H1 (cell line): ENCODE results near the gene PRKACA. TPM values are rescaled to one million over a fixed set of nuclear protein-coding genes. Genes with fewer than 3 reads are reported as not detected.

Source experiments
- TAF1 ChIP-seq: IDR thresholded peaks from 2 replicates; pipeline ENCODE4 v1.6.1; 2011; ENCODE audit warnings: mild to moderate bottlenecking, low read depth, low read length
- polyA plus RNA-seq, 7 experiments: library from polyadenylated mRNA; depleted of rRNA in 3 of 7; stranded (reverse) in 5 of 7; unstranded in 2 of 7; fragments of >200 nt in 5 of 7; fragments of 200-250 nt in 2 of 7; gene quantifications; 1 replicate in 5 of 7; 2 replicates in 1 of 7; 4 replicates in 1 of 7; pipeline versions ENCODE4 v1.2.1 to v1.2.3, GENCODE V29; 2011 to 2013; ENCODE audit warnings: missing spikeins in 2 of 7, mixed read lengths in 2 of 7
- total RNA-seq: library from RNA; stranded (reverse); fragmentation: NEBNext Ultra II Directional; extraction: Animal tissue kit (Norgen Biotek cat#: 25700); gene quantifications from 2 replicates; pipeline ENCODE4 v1.2.1, GENCODE V29; 2021

The PRKACA gene
- total and polyA plus RNA-seq, 2 of the 8 experiments (the other 6 are each of a cell fraction or from before 2014, with no cell fraction given) = 14.2 to 48.2 TPM

DNA sequence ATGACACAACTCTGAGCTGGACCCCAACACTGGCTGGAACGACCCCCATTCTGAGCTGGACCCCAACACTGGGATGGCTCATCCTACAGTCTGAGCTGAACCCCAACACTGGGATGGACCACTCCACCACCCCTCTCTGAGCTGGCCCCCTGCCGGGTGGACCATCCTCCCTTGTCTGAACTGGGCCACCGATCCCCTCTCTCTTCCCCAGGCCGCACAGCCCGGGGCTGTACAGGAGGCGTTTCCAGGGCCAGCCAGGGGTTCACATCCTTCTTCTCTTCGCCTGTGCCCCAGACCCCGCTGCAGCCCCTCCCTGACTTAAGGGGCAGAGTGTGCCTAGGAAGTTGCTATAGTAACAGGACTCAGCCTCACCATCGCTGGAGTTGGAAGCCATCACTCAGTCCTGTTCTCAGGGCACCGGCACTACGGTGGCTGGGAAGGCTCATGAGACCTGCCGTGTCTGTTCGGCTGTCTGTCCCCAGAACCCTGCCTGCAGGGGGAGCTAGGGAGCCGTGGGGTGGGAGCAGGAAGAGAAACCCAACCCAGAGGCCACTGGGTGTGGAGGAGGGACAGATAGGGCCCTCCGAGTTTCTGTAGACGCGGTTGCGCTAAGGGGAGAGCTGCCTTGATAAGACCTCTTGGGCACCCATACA is 3.7 kb downstream of the PRKACA start (continued):
- no peak for TF ChIP-seq TAF1
